IMR-90 (cell line): ENCODE results near the gene KRTCAP2.

ENCODE experiments used
- BHLHE40 ChIP-seq: fragments of 150-350 bp; IDR thresholded peaks from 2 replicates; pipeline ENCODE4 v1.6.1; 2016; ENCODE audit warnings: mild to moderate bottlenecking, low read depth, low read length
- CEBPB ChIP-seq: IDR thresholded peaks from 2 replicates; pipeline ENCODE4 v1.6.1; 2012; ENCODE audit warnings: low read depth, low read length, improper control_type of control experiment
- CHD1 ChIP-seq: IDR thresholded peaks from 2 replicates; pipeline ENCODE4 v1.6.1; 2012; ENCODE audit warnings: low read depth, low read length, improper control_type of control experiment
- MAFK ChIP-seq: IDR thresholded peaks from 2 replicates; pipeline ENCODE4 v1.6.1; 2012; ENCODE audit warnings: low read depth, low read length, improper control_type of control experiment
- MXI1 ChIP-seq: IDR thresholded peaks from 2 replicates; pipeline ENCODE4 v1.6.1; 2012; ENCODE audit warnings: low read depth, mild to moderate bottlenecking, low read length, moderate library complexity, borderline replicate concordance
- NFE2L2 ChIP-seq: fragments of 150-350 bp; IDR thresholded peaks from 2 replicates; pipeline ENCODE4 v1.6.1; 2016; ENCODE audit warnings: low read depth, mild to moderate bottlenecking, low read length
- POLR2A ChIP-seq: IDR thresholded peaks from 2 replicates; pipeline ENCODE4 v1.6.1; 2012; ENCODE audit warnings: mild to moderate bottlenecking, low read depth, low read length
- RAD21 ChIP-seq: IDR thresholded peaks from 2 replicates; pipeline ENCODE4 v1.6.1; 2012; ENCODE audit warnings: low read length, improper control_type of control experiment
- RFX5 ChIP-seq: IDR thresholded peaks from 2 replicates; pipeline ENCODE4 v1.8.0; 2012; ENCODE audit warnings: low read depth, mild to moderate bottlenecking, low read length, moderate library complexity
- TF ChIP-seq, protein P1 (sequence below): conservative IDR thresholded peaks from 2 replicates; pipeline ENCODE4 v1.5.1; 2012; ENCODE audit warnings: mild to moderate bottlenecking, low read depth, low read length, improper control_type of control experiment
- TF ChIP-seq, protein P2 (sequence below): fragments of 150-350 bp; IDR thresholded peaks from 2 replicates; pipeline ENCODE4 v1.6.1; 2016; ENCODE audit warnings: low read depth, mild to moderate bottlenecking, low read length, moderate library complexity, borderline replicate concordance

DNA sequence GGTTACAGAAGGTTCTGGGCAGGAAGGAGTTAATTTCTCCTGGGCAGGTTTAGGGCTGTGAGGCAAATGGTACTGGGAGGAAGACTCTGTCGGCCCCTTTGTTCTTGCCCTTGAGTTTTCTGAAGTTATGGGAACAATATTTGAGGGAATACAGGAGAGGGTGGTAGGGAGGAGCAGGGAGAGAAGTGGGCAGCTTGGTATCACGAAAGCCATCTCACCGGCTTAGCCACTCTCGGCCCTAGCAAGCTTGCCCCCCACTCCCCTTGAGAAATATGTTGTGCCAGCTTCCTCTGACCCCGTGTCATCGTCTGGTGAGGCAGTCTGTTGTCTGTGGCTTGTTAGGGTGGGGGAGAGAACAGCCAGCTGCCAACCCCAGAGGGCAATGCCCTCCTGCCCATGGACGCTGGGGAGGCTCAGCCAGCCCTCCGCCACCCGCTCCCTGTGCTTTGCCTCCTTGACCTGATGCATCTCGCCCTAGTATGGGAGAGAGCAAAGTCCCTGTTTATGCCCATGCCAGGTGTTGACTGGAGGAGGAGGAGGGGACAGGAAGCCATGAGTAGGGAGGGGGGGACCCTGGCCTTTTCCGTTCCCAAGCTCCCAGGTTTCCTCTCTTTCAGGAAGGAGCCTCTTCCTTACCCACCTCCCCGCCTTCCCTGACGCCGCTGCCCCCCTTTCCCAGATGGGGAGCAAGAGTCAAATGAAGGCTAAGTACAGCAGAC lies 44.2 kb downstream of the KRTCAP2 start:
- TF ChIP-seq, protein P1, sequence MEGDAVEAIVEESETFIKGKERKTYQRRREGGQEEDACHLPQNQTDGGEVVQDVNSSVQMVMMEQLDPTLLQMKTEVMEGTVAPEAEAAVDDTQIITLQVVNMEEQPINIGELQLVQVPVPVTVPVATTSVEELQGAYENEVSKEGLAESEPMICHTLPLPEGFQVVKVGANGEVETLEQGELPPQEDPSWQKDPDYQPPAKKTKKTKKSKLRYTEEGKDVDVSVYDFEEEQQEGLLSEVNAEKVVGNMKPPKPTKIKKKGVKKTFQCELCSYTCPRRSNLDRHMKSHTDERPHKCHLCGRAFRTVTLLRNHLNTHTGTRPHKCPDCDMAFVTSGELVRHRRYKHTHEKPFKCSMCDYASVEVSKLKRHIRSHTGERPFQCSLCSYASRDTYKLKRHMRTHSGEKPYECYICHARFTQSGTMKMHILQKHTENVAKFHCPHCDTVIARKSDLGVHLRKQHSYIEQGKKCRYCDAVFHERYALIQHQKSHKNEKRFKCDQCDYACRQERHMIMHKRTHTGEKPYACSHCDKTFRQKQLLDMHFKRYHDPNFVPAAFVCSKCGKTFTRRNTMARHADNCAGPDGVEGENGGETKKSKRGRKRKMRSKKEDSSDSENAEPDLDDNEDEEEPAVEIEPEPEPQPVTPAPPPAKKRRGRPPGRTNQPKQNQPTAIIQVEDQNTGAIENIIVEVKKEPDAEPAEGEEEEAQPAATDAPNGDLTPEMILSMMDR, result no peak
- TF ChIP-seq POLR2A, result no peak
- TF ChIP-seq MAFK, result no peak
- TF ChIP-seq CHD1, result no peak
- TF ChIP-seq CEBPB, result no peak
- no peak for TF ChIP-seq MXI1
- TF ChIP-seq, protein P2, sequence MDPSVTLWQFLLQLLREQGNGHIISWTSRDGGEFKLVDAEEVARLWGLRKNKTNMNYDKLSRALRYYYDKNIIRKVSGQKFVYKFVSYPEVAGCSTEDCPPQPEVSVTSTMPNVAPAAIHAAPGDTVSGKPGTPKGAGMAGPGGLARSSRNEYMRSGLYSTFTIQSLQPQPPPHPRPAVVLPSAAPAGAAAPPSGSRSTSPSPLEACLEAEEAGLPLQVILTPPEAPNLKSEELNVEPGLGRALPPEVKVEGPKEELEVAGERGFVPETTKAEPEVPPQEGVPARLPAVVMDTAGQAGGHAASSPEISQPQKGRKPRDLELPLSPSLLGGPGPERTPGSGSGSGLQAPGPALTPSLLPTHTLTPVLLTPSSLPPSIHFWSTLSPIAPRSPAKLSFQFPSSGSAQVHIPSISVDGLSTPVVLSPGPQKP, result no peak
- TF ChIP-seq RFX5, result no peak
- TF ChIP-seq NFE2L2, result no peak
- no peak for TF ChIP-seq BHLHE40
- no peak for TF ChIP-seq RAD21
